ENCODE results near the gene JAG1. TPM values are rescaled to one million over a fixed set of nuclear protein-coding genes. Genes with fewer than 3 reads are reported as not detected.
A peak's percentile ranks its signal among the peaks of the same experiment; 100 is the strongest.

Gene JAG1
- total RNA-seq, 2 donors from 2014 or later = 6.8 to 19.7 TPM

DNA sequence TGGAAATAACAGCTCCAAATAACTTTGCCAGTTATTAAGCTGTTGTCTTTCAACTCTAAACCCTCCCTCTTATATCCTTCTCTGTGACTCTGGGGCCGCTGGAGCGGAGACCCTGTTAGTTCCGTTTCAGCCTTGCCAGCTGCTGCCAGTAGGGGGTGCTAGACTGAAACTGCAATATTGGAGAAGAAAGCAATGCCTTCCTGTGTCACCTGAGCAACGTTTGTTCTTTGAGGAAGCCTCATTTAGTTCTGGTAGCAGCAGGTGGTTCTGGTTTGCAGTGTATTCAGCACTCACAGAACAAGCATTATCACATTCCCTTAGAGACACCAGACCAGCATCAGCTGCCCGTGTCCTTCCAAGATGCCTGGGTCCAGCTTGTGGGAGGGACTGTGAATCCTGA is 22.9 kb upstream of the JAG1 start:
- Histone ChIP-seq H3K27me3 (ENCODE audit: control insufficient read depth, insufficient read depth, low read length, poor library complexity, severe bottlenecking) (no peaks in the 10 kb centered on the region), H3K4me1 (ENCODE audit: control insufficient read depth, insufficient read depth, low read length) (no peaks in the 10 kb centered on the region), H3K9me3 (ENCODE audit: control insufficient read depth, low read length) (no peaks in the 10 kb centered on the region), H3K27ac (ENCODE audit: low read depth, low read length) (no peak overlapping the region), H3K9ac (ENCODE audit: extremely low read depth, low read length, poor library complexity, severe bottlenecking) (no peak overlapping the region), H3K36me3 (ENCODE audit: control insufficient read depth, insufficient read depth, low read length) (no peaks in the 10 kb centered on the region), H3K4me3 (ENCODE audit: low read length) (no peak overlapping the region)
- 76 to 83% methylated on average over 1 to 5 of the region's 5 CpGs for WGBS, 2 experiments (ENCODE audit: insufficient coverage in 1 of 2, insufficient read length in 1 of 2)
- Mint-ChIP-seq H3K27ac (no peak overlapping the region), H3K4me1 (peaks cover 2% of the 10 kb centered on the region), H3K9me3 (peaks cover 4% of the 10 kb centered on the region), H3K36me3 (ENCODE audit: low read depth) (no peaks in the 10 kb centered on the region), H3K4me3 (no peak overlapping the region), H3K27me3 (ENCODE audit: insufficient read depth) (peaks cover 3% of the 10 kb centered on the region)
- DNase-seq = peak; percentile 89
- TF ChIP-seq, protein P1, sequence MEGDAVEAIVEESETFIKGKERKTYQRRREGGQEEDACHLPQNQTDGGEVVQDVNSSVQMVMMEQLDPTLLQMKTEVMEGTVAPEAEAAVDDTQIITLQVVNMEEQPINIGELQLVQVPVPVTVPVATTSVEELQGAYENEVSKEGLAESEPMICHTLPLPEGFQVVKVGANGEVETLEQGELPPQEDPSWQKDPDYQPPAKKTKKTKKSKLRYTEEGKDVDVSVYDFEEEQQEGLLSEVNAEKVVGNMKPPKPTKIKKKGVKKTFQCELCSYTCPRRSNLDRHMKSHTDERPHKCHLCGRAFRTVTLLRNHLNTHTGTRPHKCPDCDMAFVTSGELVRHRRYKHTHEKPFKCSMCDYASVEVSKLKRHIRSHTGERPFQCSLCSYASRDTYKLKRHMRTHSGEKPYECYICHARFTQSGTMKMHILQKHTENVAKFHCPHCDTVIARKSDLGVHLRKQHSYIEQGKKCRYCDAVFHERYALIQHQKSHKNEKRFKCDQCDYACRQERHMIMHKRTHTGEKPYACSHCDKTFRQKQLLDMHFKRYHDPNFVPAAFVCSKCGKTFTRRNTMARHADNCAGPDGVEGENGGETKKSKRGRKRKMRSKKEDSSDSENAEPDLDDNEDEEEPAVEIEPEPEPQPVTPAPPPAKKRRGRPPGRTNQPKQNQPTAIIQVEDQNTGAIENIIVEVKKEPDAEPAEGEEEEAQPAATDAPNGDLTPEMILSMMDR (conservative IDR thresholded peaks at IDR 0.05) = peak; percentile 92

DNA sequence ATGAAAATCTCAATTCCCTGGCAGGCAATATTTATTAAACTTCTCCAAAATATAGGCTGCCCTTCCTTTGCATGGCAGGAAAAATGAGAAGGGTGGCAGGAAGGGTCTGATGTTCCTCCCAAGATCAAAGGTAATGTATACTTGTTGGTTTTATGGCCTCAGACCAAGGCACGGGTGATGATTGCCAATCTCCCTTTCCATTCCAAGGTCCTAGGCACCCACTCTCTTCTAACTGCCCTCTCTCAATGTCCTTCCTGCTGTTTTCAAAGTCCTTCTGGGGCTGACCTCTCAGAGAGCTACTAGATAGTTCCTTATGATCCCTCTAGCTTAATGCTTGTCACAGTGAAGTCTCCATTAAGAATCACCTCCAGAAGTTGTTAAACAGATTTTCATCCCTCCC is 15.6 kb upstream of the JAG1 start:
- Mint-ChIP-seq H3K4me1 (peaks cover 31% of the 10 kb centered on the region), H3K27me3 (ENCODE audit: insufficient read depth) (peaks cover 5% of the 10 kb centered on the region), H3K36me3 (ENCODE audit: low read depth) (no peaks in the 10 kb centered on the region), H3K27ac (no peak overlapping the region), H3K4me3 (no peak overlapping the region), H3K9me3 (no peaks in the 10 kb centered on the region)
- Histone ChIP-seq H3K9me3 (ENCODE audit: control insufficient read depth, low read length) (no peaks in the 10 kb centered on the region), H3K9ac (ENCODE audit: extremely low read depth, low read length, poor library complexity, severe bottlenecking) (no peak overlapping the region), H3K27me3 (ENCODE audit: control insufficient read depth, insufficient read depth, low read length, poor library complexity, severe bottlenecking) (no peaks in the 10 kb centered on the region), H3K4me1 (ENCODE audit: control insufficient read depth, insufficient read depth, low read length) (peaks cover 4% of the 10 kb centered on the region), H3K27ac (ENCODE audit: low read depth, low read length) (no peak overlapping the region), H3K4me3 (ENCODE audit: low read length) (no peak overlapping the region), H3K36me3 (ENCODE audit: control insufficient read depth, insufficient read depth, low read length) (no peaks in the 10 kb centered on the region)
- 92% methylated on average over 1 of the region's 1 CpG; no CpG with 5 or more reads in 1 of the 2 experiments for WGBS, 2 experiments (ENCODE audit: insufficient coverage in 1 of 2, insufficient read length in 1 of 2)
- DNase-seq = no peak
- TF ChIP-seq, protein P1 (conservative IDR thresholded peaks at IDR 0.05) = no peak

DNA sequence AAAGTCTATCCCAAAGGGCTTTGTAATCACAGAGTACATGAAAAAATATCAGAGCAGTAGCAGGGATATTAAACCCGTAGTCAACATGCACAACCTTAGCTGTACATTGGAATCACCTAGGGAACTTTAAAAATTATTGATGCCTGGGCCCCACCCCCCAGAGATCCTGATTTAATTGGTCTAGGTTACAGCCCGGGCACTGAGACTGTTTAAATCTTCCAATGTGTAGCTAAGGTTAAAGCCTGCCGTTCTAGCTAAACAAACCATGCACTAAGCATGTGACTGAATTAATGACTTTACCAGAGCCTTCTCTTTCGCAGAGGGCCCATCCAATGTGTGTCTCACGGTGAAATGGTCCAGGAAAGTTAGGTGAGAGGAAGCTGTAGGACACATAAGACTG is 14.1 kb upstream of the JAG1 start:
- Histone ChIP-seq H3K4me1 (ENCODE audit: control insufficient read depth, insufficient read depth, low read length) (peaks cover 4% of the 10 kb centered on the region), H3K9ac (ENCODE audit: extremely low read depth, low read length, poor library complexity, severe bottlenecking) (no peak overlapping the region), H3K4me3 (ENCODE audit: low read length) (no peak overlapping the region), H3K27ac (ENCODE audit: low read depth, low read length) (no peak overlapping the region), H3K36me3 (ENCODE audit: control insufficient read depth, insufficient read depth, low read length) (no peaks in the 10 kb centered on the region), H3K9me3 (ENCODE audit: control insufficient read depth, low read length) (no peaks in the 10 kb centered on the region), H3K27me3 (ENCODE audit: control insufficient read depth, insufficient read depth, low read length, poor library complexity, severe bottlenecking) (no peaks in the 10 kb centered on the region)
- no peaks in the 10 kb centered on the region for H3K36me3 Mint-ChIP-seq (ENCODE audit: low read depth)
- peaks cover 31% of the 10 kb centered on the region for H3K4me1 Mint-ChIP-seq
- TF ChIP-seq, protein P1 (conservative IDR thresholded peaks at IDR 0.05) = no peak
- no peak overlapping the region for H3K27ac Mint-ChIP-seq
- DNase-seq = no peak
- H3K9me3 Mint-ChIP-seq = no peaks in the 10 kb centered on the region
- 85 to 95% methylated on average over 5 of the region's 5 CpGs for WGBS, 2 experiments (ENCODE audit: insufficient coverage in 1 of 2, insufficient read length in 1 of 2)
- peaks cover 5% of the 10 kb centered on the region for H3K27me3 Mint-ChIP-seq (ENCODE audit: insufficient read depth)
- H3K4me3 Mint-ChIP-seq = no peak overlapping the region
